ENCODE data around the gene EWSR1.

The EWSR1 gene

DNA sequence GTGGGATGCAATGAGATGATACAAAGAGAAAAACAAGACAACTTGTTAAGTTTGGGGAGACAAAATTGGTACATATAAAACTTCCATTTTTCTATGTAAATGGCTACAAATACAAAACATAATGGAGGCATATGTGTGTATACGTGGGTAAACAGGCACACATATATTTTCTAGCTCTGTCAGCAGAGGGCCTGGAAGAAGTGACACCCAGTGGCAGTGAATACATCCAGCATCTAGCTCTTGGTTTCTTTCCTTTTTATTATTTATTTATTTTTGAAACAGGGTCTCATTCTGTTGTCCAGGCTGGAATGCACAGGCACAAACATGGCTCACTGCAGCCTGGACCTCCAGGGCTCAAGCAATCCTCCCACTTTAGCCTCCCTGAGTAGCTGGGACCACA, 52.5 kb downstream of the EWSR1 start:
- DNase-seq (ENCODE audit: low read depth), result no peak

DNA sequence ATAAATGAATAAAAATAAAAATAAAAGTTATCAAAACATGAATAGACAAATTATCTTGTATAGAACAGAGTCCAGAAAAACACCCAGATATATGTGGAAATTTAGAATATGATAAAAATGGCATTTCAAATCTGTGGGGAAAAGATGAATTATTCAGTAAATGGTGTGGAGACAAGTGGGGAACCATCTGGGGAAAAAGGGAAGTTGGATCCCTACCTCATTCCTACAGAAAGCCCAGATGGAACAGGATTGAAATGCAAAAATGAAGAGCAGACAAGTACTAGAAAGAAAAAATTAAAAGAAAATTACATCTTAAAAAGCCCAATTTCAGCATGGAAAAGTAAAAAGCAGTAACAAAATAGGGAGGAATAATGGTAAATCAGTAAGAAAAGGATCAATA, 55.6 kb downstream of the EWSR1 start:
- no peak for DNase-seq (ENCODE audit: low read depth)

GRCh38 chr22:29325356-29325755, 57.3 kb downstream of the EWSR1 start:
- DNase-seq (ENCODE audit: low read depth), result no peak

- no peak for DNase-seq (ENCODE audit: low read depth)
These were observed 57.8 kb downstream of the EWSR1 start for GRCh38 chr22:29325785-29326315.

- DNase-seq (ENCODE audit: low read depth), result no peak
These were observed 58.4 kb downstream of the EWSR1 start for GRCh38 chr22:29326481-29326880.

DNA sequence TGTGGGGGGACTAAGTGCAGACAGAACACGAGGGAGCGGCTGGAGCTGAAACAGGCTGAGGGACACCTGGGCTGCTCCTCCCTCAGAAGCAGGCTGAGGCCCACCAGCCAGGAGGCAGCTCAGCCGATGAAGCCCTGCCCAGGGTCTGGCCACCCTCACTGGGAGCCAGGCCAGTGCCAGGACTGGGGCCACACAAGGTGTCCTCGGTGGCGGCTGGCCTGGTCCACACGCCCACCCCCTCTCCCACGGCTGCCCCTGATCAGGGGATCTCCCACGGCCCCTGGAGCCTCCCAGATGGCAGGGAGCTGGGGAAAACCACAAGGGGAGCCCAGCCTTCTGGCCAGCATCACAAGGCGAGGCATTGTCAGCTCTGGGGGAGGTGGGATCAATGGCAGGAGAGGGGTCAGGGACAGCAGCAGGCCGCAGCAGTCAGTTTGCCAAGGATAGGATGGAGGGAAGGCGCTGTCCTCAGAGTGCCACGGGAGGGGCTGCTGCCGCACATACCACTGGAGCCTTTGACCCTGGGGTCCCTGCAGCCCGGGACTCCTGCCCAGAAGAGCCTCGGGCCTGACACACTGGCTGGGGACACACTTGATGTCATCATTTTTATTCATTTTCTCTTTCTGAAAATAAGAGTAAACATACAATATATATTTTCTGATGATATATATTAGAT, 59.2 kb downstream of the EWSR1 start:
- no peak for DNase-seq (ENCODE audit: low read depth)

DNA sequence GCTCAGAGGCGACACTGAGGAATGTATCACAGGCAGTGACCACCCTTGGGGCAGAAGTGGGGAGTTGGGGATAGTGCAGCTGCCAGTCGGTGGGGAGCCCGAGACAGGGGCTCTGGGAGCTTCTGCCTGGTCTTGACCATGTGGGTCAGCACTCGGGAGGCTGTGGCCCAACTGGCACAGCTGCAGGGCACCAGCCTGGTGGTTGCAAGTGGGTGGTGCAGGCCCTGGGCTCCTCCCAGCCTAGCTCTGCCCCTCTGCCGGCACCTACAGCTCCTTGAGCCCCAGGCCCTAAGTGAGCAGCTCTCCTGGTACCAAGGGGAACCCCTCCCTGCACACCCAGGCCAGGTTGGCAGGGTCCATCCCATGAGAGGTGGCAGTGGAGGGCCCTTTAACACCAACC, 60.0 kb downstream of the EWSR1 start:
- DNase-seq (ENCODE audit: low read depth), result no peak

DNA sequence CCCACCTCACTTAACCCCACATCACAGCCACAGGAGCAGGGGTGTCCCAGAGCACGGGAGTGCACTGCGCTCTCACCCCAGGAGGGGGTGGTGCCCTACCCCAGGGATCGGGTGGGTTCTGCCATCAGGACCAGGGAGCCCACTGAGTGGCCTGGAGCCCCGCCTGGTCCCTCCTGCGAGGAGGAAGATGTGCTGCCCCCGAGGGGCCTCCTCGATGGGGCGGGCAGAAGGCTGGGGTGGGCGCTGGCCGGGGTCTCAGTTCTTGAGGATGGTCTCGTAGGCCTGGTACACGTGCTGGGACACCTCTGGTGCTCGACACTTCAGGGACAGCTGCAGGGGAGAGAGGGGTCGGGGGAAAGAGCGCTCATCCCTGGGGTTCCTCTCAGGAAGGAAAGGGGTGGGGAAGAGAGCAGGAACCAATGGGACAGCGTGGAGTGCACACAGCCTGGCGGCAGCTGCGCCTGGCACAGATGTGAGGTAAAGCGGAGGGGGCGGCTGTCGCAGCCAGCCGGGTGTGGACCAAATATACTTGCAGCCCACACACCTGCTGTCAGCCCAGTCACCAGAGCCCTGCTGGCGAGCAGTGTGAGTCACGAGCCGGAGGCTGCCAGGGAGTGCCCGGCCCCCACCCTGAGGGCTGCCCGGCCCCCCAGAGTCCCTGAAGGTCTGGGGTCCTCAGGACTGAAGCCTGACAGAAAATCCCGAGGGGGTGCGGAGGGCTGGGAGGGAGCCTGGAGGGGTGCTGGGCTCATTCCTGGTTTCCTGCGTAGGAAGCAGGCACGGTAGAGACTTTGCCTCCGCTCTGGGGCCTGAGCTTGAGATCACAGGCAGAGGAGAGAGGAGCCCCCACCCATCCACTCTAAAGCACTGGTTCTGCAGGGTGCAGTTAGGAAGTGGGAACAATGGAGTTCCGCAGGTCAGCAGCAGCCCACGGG, 60.8 kb downstream of the EWSR1 start:
- DNase-seq (ENCODE audit: low read depth), result no peak

DNA sequence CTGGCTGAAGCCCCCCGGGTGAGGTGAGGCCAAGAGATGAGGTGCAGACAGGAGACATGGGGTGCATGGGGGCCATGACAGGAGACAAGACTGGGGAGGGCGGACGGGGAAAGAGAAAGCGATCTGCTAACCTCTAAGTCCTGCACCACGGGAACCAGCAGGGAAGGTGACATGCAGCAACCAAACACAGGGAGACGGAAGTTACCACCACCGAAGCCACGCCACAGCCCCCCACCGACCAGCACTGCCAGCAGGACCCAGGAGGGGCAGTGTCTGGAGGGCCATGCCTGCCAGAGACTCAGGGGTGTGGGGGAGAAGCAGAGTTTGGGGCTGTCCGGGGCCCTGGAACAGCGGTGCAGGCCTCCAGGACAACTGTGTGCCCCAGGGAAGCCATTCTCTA, 61.5 kb downstream of the EWSR1 start:
- DNase-seq (ENCODE audit: low read depth), result no peak

- no peak for DNase-seq (ENCODE audit: low read depth)
These were observed 62.2 kb downstream of the EWSR1 start for GRCh38 chr22:29330291-29330690.

DNA sequence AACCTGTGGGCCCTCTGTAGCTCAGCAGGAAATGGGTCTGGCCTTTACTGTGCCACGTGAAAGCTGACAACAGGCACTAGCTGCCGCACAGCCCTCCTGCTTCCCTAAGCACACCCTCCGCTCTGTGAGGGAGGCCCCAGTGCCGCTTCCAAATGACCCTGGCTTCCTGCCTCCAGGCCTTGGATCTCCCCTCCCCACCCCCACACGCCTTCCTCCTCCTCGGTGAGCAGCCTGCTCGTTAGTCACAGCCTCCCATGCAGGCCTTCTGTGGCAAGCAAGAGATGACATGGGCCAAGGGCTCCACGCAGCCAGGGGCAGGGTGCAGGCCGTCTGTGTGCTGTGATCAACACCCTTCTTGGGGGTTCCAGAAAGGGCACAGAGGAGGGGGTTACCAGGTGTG, 62.7 kb downstream of the EWSR1 start:
- DNase-seq (ENCODE audit: low read depth), result no peak

DNA sequence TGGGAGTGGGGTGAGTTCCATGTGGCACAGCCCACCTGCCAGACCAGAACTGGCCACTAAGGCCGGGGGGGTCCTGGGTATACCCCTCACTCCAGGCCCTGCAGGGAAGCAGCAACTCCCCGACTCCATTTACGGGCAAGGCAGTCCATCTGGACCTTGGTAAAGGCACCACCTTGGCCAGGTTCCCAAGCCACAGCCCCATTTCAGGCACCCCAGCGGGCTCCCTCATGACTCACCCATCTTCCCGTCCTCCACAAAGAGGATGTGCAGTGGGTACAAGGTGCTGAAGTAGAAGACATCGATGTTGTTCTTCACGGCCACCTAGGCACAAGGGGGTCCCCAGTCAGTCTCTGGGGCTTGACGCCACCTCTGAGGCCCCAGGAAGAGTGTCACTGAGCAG, 63.1 kb downstream of the EWSR1 start:
- no peak for DNase-seq (ENCODE audit: low read depth)

- DNase-seq (ENCODE audit: low read depth), result no peak
These were observed 63.7 kb downstream of the EWSR1 start for GRCh38 chr22:29331658-29332300.

DNA sequence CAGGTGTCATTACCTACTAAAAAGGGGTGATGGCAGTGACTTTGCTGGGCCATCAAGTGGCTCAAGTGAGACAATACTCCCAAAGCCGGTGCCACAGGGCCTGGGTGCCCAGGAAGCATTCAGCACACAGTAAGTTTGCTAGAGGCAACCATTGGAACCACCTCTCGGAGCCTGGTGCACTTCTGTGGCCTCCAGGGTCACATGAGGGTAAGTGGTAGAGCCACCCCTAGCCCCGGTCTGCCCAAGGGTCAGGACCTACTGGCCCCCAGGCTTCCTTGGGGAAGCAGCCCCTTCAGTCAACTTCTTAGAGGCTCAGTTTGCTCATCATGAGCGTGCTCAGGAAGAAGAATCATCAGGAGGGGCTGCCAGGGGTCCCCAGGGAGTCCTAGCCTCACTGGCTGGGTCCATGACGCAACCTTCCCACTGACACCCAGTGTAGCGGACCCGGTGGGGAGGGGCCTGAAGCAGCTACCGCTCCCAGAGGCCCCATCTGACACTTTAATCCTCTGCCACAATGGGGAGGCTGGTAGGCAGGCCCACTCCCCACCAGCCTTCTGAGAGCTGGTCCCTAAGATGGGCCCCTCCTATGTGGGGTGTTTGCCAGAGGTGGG, 64.9 kb downstream of the EWSR1 start:
- DNase-seq (ENCODE audit: low read depth), result no peak

GRCh38 chr22:29334148-29334547, 66.1 kb downstream of the EWSR1 start:
- DNase-seq (ENCODE audit: low read depth), result no peak

GRCh38 chr22:29334696-29335344, 66.8 kb downstream of the EWSR1 start:
- DNase-seq (ENCODE audit: low read depth), result no peak

DNA sequence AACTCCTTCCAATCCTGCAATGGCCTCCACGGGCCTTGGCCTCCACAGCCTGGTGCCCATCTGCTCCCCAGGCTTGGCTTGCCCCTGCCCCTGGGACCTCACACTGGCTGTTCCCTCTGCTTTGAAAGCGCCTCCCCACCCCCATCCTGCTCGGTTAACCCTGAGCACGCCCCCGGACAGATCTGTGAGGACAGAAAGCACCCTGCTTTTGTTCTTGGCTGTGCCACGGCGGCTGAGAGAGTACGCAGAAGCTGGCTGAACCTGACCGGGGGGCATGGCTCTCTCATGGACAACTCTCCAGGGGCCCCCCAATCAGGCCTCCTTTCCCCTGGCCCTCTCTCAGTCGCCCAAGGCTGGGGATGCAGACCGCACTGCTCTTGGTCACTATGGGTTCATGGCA, 67.6 kb downstream of the EWSR1 start:
- no peak for DNase-seq (ENCODE audit: low read depth)

DNA sequence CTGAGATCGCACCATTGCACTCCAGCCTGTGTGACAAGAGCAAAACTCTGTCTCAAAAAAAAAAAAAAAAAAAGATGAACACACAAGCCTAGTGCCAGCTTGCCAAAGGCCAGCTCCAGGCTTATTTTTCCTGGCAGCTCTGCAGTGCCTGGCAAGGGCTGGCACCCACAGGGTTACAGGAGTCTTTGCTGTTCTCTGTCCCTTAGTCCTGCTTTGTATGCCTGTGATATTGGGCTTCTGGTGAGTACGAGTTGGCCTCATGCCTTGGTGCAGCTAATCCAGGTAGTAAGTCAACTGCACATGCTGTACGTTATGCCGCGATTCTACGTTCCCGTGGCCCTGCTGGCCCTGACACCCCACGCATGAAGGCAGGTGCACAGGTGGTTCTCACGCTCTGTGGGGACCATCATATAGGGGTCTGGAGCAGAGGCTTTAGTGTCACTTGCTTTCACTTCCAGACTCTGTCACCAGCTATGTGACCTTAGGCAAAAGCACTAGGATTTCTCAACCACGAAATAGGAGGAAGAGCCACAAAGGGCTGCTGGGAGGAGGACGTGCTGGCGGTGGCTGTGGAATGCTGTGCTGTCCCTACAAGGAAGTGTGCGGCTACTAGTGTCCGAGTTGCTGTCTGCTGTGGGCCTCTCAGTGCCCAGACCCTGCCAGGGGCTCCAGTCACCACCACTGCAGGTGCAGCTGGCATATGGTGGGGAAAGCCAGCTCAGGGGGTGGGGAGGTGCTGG, 68.9 kb downstream of the EWSR1 start:
- DNase-seq (ENCODE audit: low read depth), result no peak

DNA sequence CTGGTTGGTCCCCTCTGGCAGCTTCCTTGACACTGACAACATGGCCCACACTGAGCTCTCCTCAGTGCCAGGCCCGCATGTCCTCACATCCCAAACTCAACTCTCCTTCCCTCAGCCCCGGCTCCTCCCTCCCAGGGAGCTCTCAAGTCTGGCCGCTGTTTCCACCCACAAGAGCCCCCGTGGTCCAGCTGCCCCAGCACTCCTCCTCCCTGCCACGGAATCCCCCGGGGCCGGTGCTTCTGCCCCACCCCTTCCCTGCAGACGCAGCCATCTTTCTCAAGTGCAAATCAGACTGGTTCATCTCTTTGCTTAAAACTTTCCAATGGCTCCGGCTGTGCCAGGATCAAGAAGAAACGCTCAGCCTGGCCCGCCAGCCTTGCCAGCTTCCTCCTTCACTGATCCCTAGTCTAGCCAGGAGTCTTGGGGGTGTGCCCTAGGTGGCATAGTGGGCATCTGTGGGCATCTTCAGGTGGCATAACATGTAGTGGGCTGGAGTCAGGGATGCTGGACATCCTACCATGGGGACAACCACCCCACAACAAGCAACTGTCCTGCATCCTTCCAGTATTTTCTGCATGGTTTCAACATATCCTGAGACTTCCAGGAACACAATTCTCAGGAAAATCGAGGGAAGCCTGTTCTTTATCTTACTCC, 69.7 kb downstream of the EWSR1 start:
- no peak for DNase-seq (ENCODE audit: low read depth)

DNA sequence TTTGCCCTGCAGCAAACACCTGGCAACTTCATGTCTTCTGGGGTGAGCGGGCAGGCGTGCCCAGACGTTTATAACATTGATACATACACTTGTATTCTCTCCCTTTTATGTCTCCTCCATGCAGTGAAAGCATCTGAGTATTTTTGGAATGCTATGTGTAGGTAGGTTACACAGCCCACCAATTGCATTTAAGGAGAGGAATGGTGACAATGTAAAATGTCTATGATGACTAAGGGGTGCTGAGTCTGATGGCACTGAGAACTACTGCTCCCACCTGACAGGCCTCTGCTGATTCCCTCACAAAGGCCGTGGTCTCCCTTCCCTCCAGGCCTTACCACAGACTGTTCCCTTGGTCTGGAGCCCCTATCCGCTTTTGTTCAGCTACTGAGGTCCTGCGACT, 70.3 kb downstream of the EWSR1 start:
- DNase-seq (ENCODE audit: low read depth), result no peak
